Glutamatergic neuron (in vitro differentiated cells): ENCODE data around the gene IFNL2. TPM values are rescaled to one million over a fixed set of nuclear protein-coding genes. Genes with fewer than 3 reads are reported as not detected.

ENCODE experiments used
- DNase-seq: peaks from one replicate; pipeline ENCODE4 v3.0.0; 2022
- H3K27ac Mint-ChIP-seq: one replicate; pipeline ENCODE4 v1.8.0; 2020; ENCODE audit warnings: mild to moderate bottlenecking, mixed read lengths, inconsistent platforms; ENCODE audit not compliant: unreplicated experiment
- H3K27me3 Mint-ChIP-seq: one replicate; pipeline ENCODE4 v1.8.0; 2020; ENCODE audit warnings: mild to moderate bottlenecking, moderate library complexity, mixed read lengths, inconsistent platforms; ENCODE audit not compliant: unreplicated experiment
- H3K36me3 Mint-ChIP-seq: one replicate; pipeline ENCODE4 v1.8.0; 2020; ENCODE audit warnings: mild to moderate bottlenecking, mixed read lengths, inconsistent platforms; ENCODE audit not compliant: unreplicated experiment
- H3K4me1 Mint-ChIP-seq: one replicate; pipeline ENCODE4 v1.8.0; 2020; ENCODE audit warnings: mild to moderate bottlenecking, low read depth, mixed read lengths, inconsistent platforms; ENCODE audit not compliant: unreplicated experiment
- H3K4me3 Mint-ChIP-seq: one replicate; pipeline ENCODE4 v1.8.0; 2020; ENCODE audit warnings: mild to moderate bottlenecking, mixed read lengths, inconsistent platforms; ENCODE audit not compliant: unreplicated experiment
- H3K9me3 Mint-ChIP-seq: one replicate; pipeline ENCODE4 v1.8.0; 2020; ENCODE audit warnings: mild to moderate bottlenecking, moderate library complexity, mixed read lengths, inconsistent platforms; ENCODE audit not compliant: unreplicated experiment
- CTCF ChIP-seq: fragments of 200-600 bp; sonication (generic); IDR thresholded peaks from one replicate; pipeline ENCODE4 v1.5.0; 2021; ENCODE audit not compliant: partially characterized antibody, unreplicated experiment
- total RNA-seq: library from RNA; stranded (reverse); fragmentation: NEBNext Ultra II Directional; extraction: Animal tissue kit (Norgen Biotek cat#: 25700); gene quantifications from one replicate; pipeline ENCODE4 v1.2.1, GENCODE V29; 2021; ENCODE audit not compliant: unreplicated experiment

IFNL2 gene
- total RNA-seq, 1 donor from 2014 or later: not detected

- Mint-ChIP-seq H3K36me3 (no peaks in the 10 kb centered on the region), H3K9me3 (peaks cover 5% of the 10 kb centered on the region), H3K4me3 (no peak within 1 kb of the TSS), H3K27me3 (peaks cover 6% of the 10 kb centered on the region), H3K4me1 (peaks cover 5% of the 10 kb centered on the region), H3K27ac (no peak within 1 kb of the TSS)
- DNase-seq: no peak
- no peak for TF ChIP-seq CTCF
Observed at GRCh38 chr19:39296055-39296645, 28.0 kb downstream of the IFNL2 start, which contains the start of gene IFNL1. TSS of gene IFNL1 (plus strand) at chr19:39296407. CDS start at chr19:39296422, 15 bp downstream.

GRCh38 chr19:39296906-39297305, 28.7 kb downstream of the IFNL2 start:
- H3K9me3 Mint-ChIP-seq: peaks cover 5% of the 10 kb centered on the region
- H3K36me3 Mint-ChIP-seq: no peaks in the 10 kb centered on the region
- DNase-seq: no peak
- no peak overlapping the region for H3K27ac Mint-ChIP-seq
- H3K4me3 Mint-ChIP-seq: no peak overlapping the region
- peaks cover 6% of the 10 kb centered on the region for H3K27me3 Mint-ChIP-seq
- TF ChIP-seq CTCF: no peak
- H3K4me1 Mint-ChIP-seq: peaks cover 5% of the 10 kb centered on the region

GRCh38 chr19:39297931-39298634, 29.9 kb downstream of the IFNL2 start:
- H3K4me1 Mint-ChIP-seq: peaks cover 5% of the 10 kb centered on the region

GRCh38 chr19:39299404-39299803, 31.2 kb downstream of the IFNL2 start:
- peaks cover 7% of the 10 kb centered on the region for H3K9me3 Mint-ChIP-seq
- no peak for TF ChIP-seq CTCF
- no peak overlapping the region for H3K27ac Mint-ChIP-seq
- no peaks in the 10 kb centered on the region for H3K36me3 Mint-ChIP-seq
- H3K4me1 Mint-ChIP-seq: peaks cover 8% of the 10 kb centered on the region
- peaks cover 7% of the 10 kb centered on the region for H3K27me3 Mint-ChIP-seq
- no peak overlapping the region for H3K4me3 Mint-ChIP-seq
- no peak for DNase-seq

More at GRCh38 chr19:39297931-39298634, 29.9 kb downstream of the IFNL2 start:
- no peak for TF ChIP-seq CTCF
- DNase-seq: no peak
- H3K27me3 Mint-ChIP-seq: peaks cover 6% of the 10 kb centered on the region
- H3K4me3 Mint-ChIP-seq: no peak overlapping the region
- H3K27ac Mint-ChIP-seq: no peak overlapping the region
- no peaks in the 10 kb centered on the region for H3K36me3 Mint-ChIP-seq
- peaks cover 5% of the 10 kb centered on the region for H3K9me3 Mint-ChIP-seq

- TF ChIP-seq CTCF: no peak
- no peak overlapping the region for H3K4me3 Mint-ChIP-seq
- H3K27ac Mint-ChIP-seq: no peak overlapping the region
- no peaks in the 10 kb centered on the region for H3K36me3 Mint-ChIP-seq
- peaks cover 12% of the 10 kb centered on the region for H3K4me1 Mint-ChIP-seq
- DNase-seq: no peak
- H3K27me3 Mint-ChIP-seq: peaks cover 7% of the 10 kb centered on the region
- H3K9me3 Mint-ChIP-seq: peaks cover 7% of the 10 kb centered on the region
Observed at GRCh38 chr19:39299832-39300231, 31.6 kb downstream of the IFNL2 start.
